HT-29 (cell line): ENCODE measurements around the gene TACR1. TPM values are rescaled to one million over a fixed set of nuclear protein-coding genes. Genes with fewer than 3 reads are reported as not detected.

Experiments
- DNase-seq: peaks from one replicate; pipeline ENCODE4 v3.0.0-alpha.2; 2015; ENCODE audit warnings: low spot score
- total RNA-seq: library from RNA; depleted of rRNA; stranded (reverse); fragments of >200 nt; shearing (Covaris generic); gene quantifications from 2 replicates; pipeline ENCODE4 v1.2.3, GENCODE V29; 2014

Gene TACR1
- total RNA-seq, 1 experiment from 2014 or later = not detected

DNA sequence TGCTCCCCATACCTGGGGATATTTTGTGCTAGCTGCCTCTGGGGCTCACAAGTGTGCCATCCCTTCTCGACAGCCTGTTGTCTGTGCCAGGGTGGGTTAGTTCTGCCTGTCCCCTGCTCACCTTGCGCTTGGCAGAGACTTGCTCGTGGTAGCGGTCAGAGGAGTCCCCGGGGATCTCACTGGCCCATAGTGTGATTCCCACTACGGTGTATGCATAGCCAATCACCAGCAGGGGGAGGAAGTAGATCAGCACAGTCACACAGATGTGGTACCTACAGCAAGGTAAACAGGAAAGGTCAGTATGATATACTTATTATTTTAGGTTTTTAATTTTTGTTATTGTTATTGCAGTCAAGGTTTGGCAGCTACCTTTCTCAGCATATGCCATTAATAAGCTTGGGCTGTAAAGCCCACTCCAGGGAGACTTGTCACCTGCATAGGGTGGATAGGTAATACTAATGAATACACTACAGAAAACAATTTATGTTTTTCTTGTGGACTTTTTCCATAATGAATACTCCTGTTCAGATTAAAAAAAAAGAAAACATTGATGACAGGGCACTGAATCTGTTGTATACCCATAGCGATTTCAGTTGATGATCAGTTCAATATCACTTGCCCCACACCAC, 145.7 kb downstream of the TACR1 start:
- peak; percentile 60 for DNase-seq

DNA sequence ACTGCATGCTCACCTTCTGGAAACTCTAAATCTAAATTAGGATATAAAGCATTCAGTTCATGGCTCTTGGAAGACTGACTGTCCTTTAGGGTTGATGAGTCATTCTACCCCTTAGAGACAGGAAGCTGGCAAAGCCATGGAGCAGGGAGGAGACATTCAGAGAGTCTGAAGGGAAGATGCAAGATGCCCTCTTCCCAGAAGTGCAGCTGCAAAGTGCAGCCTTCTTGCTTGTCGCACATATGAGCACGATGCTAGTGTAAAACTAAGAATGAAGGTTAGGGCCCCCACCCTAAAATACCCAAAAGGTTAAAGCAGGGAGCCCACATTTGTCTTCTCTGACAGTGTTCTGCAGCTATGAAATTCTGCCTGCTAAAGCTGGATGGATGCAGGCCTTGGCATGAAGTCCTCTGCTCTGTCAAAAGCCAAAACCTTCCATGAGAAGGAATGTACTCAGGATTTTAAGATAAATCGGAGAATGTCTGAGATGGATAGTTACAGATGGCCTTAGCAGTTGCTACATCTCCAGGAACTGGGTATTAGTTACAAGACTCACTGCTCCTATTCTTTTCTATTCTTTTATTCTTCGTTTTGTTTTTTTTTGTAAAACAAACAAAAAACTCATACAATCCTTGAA, 151.2 kb downstream of the TACR1 start:
- DNase-seq = no peak

GRCh38 chr2:75047189-75047991, 151.9 kb downstream of the TACR1 start:
- DNase-seq = no peak

GRCh38 chr2:75045526-75046050, 153.7 kb downstream of the TACR1 start:
- no peak for DNase-seq

DNA sequence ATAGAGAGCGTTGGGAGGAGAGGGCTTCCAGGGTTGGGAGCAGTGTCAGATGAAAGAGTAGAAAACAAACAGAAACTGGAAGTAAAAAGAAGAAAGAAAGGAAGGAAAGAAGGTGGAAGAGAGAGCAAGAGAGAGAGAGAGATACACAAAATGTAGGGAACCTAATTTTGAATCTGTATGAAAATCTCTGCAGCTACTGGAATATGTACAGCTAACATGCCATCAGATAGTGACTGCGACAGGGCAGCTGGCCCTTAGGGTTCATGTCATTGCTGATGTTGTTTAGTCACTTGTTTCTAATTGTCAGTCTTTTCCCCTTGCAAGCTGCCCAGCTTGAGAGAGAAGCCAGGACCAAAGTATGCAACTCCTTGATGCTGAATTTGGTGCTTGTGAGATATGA, 155.0 kb downstream of the TACR1 start:
- no peak for DNase-seq

DNA sequence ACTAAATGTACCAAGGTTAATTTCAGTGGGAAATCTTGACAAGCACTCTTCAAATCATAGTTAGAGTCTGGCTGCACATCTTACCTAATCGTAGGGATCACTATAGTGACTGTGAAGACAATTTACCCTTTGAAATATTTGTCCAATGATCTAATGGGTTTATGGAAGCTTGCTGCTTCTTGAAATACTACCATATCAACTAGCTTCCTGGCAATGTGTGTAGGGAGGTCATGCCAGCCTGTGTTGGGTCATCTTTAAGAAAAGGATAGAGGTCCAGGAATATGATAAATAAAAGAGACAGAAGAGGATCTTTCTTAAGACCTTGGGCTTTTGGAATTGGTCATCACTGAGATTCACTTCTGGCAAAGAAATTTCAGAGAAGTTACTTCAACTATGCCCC, 156.5 kb downstream of the TACR1 start:
- DNase-seq = no peak

GRCh38 chr2:75041731-75042600, 157.4 kb downstream of the TACR1 start:
- no peak for DNase-seq

GRCh38 chr2:75041226-75041625, 158.1 kb downstream of the TACR1 start:
- DNase-seq = no peak

DNA sequence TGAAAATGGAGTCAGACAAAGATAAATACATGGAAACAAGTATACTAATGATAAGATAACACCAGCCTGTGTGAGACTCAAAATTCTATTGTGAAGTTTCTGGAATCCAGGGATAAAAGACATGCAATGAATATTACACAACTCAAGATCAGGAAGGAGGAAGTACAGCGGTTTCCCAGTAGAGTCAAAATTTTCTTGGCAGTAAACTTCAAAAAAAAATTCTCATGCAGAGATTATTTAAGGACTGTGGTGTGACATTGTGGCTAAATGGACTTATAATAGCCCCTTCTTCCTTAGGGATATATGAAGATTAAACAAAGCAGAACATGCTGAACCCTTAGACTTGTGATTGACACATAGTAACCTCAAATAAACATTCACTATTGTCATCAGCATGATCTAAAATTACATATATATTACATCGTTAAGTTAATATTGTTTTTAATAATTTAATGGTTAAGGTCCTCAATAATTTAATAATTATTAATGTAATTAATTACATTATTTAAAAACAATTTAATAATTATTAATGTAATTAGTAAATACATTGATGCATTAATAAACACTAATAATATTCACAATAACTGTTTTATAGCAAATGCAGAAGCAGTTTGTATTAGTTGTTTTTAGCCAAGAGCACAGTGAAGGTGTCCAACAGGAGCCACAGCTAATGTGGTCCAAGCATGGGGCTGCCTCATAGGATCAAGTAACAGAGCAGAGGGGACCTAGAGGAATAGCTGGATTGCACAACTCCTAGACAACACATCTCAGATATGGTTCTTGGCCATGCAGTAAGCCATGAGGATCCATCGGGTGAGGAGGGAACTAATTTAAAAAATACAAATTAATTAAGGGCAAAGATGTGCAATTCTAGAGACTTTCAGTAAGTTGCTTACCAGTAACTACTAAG, 163.6 kb downstream of the TACR1 start:
- DNase-seq = no peak

GRCh38 chr2:75033516-75033915, 165.8 kb downstream of the TACR1 start:
- no peak for DNase-seq

DNA sequence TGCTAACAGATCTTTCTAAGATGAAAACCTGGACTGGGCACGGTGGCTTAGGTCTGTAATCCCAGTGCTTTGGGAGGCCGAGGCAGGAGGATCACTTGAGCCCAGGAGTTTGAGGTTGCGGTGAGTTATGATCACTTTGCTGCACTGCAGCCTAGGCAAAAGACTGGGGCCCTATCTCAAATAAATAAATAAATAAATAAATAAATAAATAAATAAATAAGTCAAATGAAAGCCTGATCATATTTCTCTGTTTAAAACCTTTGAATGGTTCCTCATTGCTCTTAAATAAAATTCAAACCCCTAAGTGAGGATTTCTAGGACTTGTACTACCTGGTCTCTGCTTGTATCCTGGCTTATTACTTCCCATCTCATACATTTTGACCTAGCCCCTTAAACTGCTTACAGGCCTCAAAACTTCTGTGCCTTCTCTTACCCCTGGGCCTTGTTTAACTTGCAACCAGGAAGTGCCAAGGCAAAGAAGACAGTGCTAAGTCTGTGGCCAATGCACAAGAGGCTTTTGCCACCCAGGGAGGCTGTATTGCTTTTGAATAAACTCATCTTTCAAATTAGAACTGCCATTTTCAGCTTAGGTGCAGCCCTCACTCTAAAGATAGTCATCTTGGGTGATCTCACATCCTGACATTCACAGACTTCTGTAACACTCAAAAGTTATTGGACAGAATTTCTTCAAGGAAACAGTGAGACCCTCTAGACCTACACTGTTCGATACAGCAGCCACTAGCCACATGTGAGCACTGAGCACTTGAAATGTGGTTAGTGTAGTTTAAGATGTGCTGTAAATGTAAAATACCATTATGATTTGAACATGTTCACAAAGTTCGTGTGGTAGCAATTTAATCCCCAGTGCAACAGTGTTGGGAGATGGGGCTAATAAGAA, 167.2 kb downstream of the TACR1 start:
- no peak for DNase-seq

- DNase-seq = no peak
Observed at GRCh38 chr2:75031171-75031570, 168.1 kb downstream of the TACR1 start.

GRCh38 chr2:75030218-75031009, 168.9 kb downstream of the TACR1 start:
- no peak for DNase-seq

DNA sequence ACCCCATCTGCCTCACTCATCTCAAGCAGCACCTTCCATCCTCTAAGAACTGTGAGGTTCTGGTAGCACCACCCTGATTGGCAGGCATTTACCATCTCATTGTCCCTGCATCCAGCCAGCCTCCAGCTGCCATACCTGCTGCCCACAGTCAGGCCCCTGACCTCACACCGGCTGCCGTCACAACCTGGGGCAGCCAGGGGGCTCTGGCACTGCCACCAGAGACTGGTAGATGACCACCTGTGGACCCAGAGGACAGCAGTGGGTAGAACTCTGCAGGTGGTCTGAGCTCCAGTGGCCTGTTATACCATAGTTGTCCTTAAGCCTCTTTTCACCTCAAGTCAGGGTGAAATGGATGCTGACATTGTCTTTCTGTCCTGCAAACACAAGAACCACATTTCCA, 171.4 kb downstream of the TACR1 start:
- no peak for DNase-seq

- DNase-seq = no peak
Observed at GRCh38 chr2:75025633-75026380, 173.5 kb downstream of the TACR1 start.

GRCh38 chr2:75025216-75025615, 174.1 kb downstream of the TACR1 start:
- DNase-seq = no peak

GRCh38 chr2:75023666-75024455, 175.5 kb downstream of the TACR1 start:
- DNase-seq = no peak
